HG03432 (cell line): Measurements from ENCODE around the gene BTBD2.
"Not testable (repeated sequence)": the region's sequence is repeated elsewhere in the genome, so short reads cannot be mapped to it uniquely, and the experiment has no call there.

Experiments used
- ATAC-seq: cut with Tn5 transposase; IDR thresholded peaks from one replicate; pipeline ENCODE4 v1.9.1; 2021; ENCODE audit warnings: mild to moderate bottlenecking, moderate library complexity; ENCODE audit not compliant: unreplicated experiment

BTBD2 gene

GRCh38 chr19:2040647-2041432 lies 25.3 kb upstream of the BTBD2 start:
- no peak for ATAC-seq

- no peak for ATAC-seq
Observed at GRCh38 chr19:2039959-2040646, 24.6 kb upstream of the BTBD2 start.

- no peak for ATAC-seq
Observed at GRCh38 chr19:2039089-2039958, 23.8 kb upstream of the BTBD2 start.

GRCh38 chr19:2038284-2039088 lies 23.0 kb upstream of the BTBD2 start:
- no peak for ATAC-seq

GRCh38 chr19:2037651-2038255 lies 22.2 kb upstream of the BTBD2 start:
- ATAC-seq: no peak

GRCh38 chr19:2036424-2036823 lies 20.9 kb upstream of the BTBD2 start:
- ATAC-seq: no peak

- no peak for ATAC-seq
Observed at GRCh38 chr19:2035590-2035991, 20.1 kb upstream of the BTBD2 start.

GRCh38 chr19:2034729-2035589 lies 19.4 kb upstream of the BTBD2 start:
- no peak for ATAC-seq

- not testable (repeated sequence) for ATAC-seq
Observed at GRCh38 chr19:2034253-2034652, 18.7 kb upstream of the BTBD2 start.

GRCh38 chr19:2033825-2034159 lies 18.3 kb upstream of the BTBD2 start:
- ATAC-seq: no peak

- no peak for ATAC-seq
Observed at GRCh38 chr19:2033115-2033824, 17.8 kb upstream of the BTBD2 start.

GRCh38 chr19:2032296-2032941 lies 16.9 kb upstream of the BTBD2 start:
- ATAC-seq: no peak

- no peak for ATAC-seq
Observed at GRCh38 chr19:2027361-2027760, 11.8 kb upstream of the BTBD2 start.

- ATAC-seq: no peak
Observed at GRCh38 chr19:2026770-2027169, 11.3 kb upstream of the BTBD2 start.

GRCh38 chr19:2022289-2022688 lies 6.8 kb upstream of the BTBD2 start:
- no peak for ATAC-seq

- no peak for ATAC-seq
Observed at GRCh38 chr19:2021453-2022140, 6.1 kb upstream of the BTBD2 start.

- no peak for ATAC-seq
Observed at GRCh38 chr19:2018752-2019151, 3.2 kb upstream of the BTBD2 start.
